ENCODE results near the gene PPP1R12B.
"Not testable (repeated sequence)": the region's sequence is repeated elsewhere in the genome, so short reads cannot be mapped to it uniquely, and the experiment has no call there.

GRCh38 chr1:202505880-202506575 lies 157.5 kb downstream of the PPP1R12B start:
- TF ChIP-seq, protein P1, sequence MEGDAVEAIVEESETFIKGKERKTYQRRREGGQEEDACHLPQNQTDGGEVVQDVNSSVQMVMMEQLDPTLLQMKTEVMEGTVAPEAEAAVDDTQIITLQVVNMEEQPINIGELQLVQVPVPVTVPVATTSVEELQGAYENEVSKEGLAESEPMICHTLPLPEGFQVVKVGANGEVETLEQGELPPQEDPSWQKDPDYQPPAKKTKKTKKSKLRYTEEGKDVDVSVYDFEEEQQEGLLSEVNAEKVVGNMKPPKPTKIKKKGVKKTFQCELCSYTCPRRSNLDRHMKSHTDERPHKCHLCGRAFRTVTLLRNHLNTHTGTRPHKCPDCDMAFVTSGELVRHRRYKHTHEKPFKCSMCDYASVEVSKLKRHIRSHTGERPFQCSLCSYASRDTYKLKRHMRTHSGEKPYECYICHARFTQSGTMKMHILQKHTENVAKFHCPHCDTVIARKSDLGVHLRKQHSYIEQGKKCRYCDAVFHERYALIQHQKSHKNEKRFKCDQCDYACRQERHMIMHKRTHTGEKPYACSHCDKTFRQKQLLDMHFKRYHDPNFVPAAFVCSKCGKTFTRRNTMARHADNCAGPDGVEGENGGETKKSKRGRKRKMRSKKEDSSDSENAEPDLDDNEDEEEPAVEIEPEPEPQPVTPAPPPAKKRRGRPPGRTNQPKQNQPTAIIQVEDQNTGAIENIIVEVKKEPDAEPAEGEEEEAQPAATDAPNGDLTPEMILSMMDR (optimal IDR thresholded peaks at IDR 0.05 in 1 of 3, IDR thresholded peaks at IDR 0.05 in 1 of 3, conservative IDR thresholded peaks at IDR 0.05 in 1 of 3; ENCODE audit: extremely low read depth in 1 of 3, insufficient read depth in 2 of 3, low read length in 3 of 3) = not testable (repeated sequence)
- not testable (repeated sequence) for TF ChIP-seq EZH2 (IDR thresholded peaks at IDR 0.05; ENCODE audit: low read length)

Data from keratinocyte (primary cell).